MM.1S (cell line): Measurements from ENCODE around the gene PLEKHG5.

Experiments used
- CTCF ChIP-seq: fragments of 300-600 bp; sonication (generic); IDR thresholded peaks from 2 replicates; pipeline ENCODE4 v1.5.1; 2016; ENCODE audit warnings: antibody characterized with exemption, low read length, mixed read lengths
- EZH2 ChIP-seq: fragments of 300-600 bp; sonication (generic); optimal IDR thresholded peaks from 2 replicates; pipeline ENCODE3; 2017; ENCODE audit warnings: low read depth, mild to moderate bottlenecking, antibody characterized with exemption, low read length, mixed read lengths

GRCh38 chr1:6487804-6488484, 3.5 kb downstream of the PLEKHG5 start:
- TF ChIP-seq CTCF (no peak), EZH2 (no peak)
